ENCODE data around the gene ERVFRD-1.

Gene ERVFRD-1

GRCh38 chr6:11143394-11144371 is 32.2 kb upstream of the ERVFRD-1 start:
- no peak overlapping the region for H3K4me2 ChIP-seq (ENCODE audit: low read depth, low read length, poor library complexity, severe bottlenecking)
- no peak overlapping the region for H3K4me3 ChIP-seq (ENCODE audit: low read length, poor library complexity, severe bottlenecking)

GRCh38 chr6:11142296-11143027 is 30.9 kb upstream of the ERVFRD-1 start:
- no peaks in the 10 kb centered on the region for H3K4me1 ChIP-seq (ENCODE audit: insufficient read depth, low read length, poor library complexity, severe bottlenecking)
- H3K27me3 ChIP-seq (ENCODE audit: insufficient read depth, low read length, poor library complexity, severe bottlenecking): no peaks in the 10 kb centered on the region
- no peak overlapping the region for H3K4me2 ChIP-seq (ENCODE audit: low read depth, low read length, poor library complexity, severe bottlenecking)
- no peak overlapping the region for H2AFZ ChIP-seq (ENCODE audit: low read length)
- no peaks in the 10 kb centered on the region for H3F3A ChIP-seq (ENCODE audit: low read depth)
- no peaks in the 10 kb centered on the region for H4K20me1 ChIP-seq (ENCODE audit: insufficient read depth, low read length, poor library complexity, severe bottlenecking)
- no peaks in the 10 kb centered on the region for H3K9me3 ChIP-seq (ENCODE audit: insufficient read depth, low read depth, low read length)
- H3K36me3 ChIP-seq (ENCODE audit: insufficient read depth, low read length): no peaks in the 10 kb centered on the region
- H3K9ac ChIP-seq (ENCODE audit: low read depth, low read length, poor library complexity, severe bottlenecking): no peak overlapping the region
- H3K9me2 ChIP-seq (replicated peaks; ENCODE audit: low read depth, low read length): no peaks in the 10 kb centered on the region
- no peaks in the 10 kb centered on the region for H3K79me2 ChIP-seq (ENCODE audit: insufficient read depth, low read length)
- no peak for TF ChIP-seq EZH2phosphoT487 (IDR thresholded peaks at IDR 0.05; ENCODE audit: borderline replicate concordance)
- no peak for TF ChIP-seq CTCF (conservative IDR thresholded peaks at IDR 0.05; ENCODE audit: low read length)
- no peak overlapping the region for H3K4me3 ChIP-seq (ENCODE audit: low read length, poor library complexity, severe bottlenecking)

More at GRCh38 chr6:11143394-11144371, 32.2 kb upstream of the ERVFRD-1 start:
- no peak overlapping the region for H2AFZ ChIP-seq (ENCODE audit: low read length)
- H3F3A ChIP-seq (ENCODE audit: low read depth): no peaks in the 10 kb centered on the region
- no peaks in the 10 kb centered on the region for H3K9me3 ChIP-seq (ENCODE audit: insufficient read depth, low read depth, low read length)
- no peaks in the 10 kb centered on the region for H3K27me3 ChIP-seq (ENCODE audit: insufficient read depth, low read length, poor library complexity, severe bottlenecking)
- TF ChIP-seq EZH2phosphoT487 (IDR thresholded peaks at IDR 0.05; ENCODE audit: borderline replicate concordance): no peak
- no peak for TF ChIP-seq CTCF (conservative IDR thresholded peaks at IDR 0.05; ENCODE audit: low read length)
- H3K4me1 ChIP-seq (ENCODE audit: insufficient read depth, low read length, poor library complexity, severe bottlenecking): no peaks in the 10 kb centered on the region
- H3K9ac ChIP-seq (ENCODE audit: low read depth, low read length, poor library complexity, severe bottlenecking): no peak overlapping the region
- no peaks in the 10 kb centered on the region for H3K36me3 ChIP-seq (ENCODE audit: insufficient read depth, low read length)
- no peaks in the 10 kb centered on the region for H4K20me1 ChIP-seq (ENCODE audit: insufficient read depth, low read length, poor library complexity, severe bottlenecking)
- no peaks in the 10 kb centered on the region for H3K79me2 ChIP-seq (ENCODE audit: insufficient read depth, low read length)
- no peaks in the 10 kb centered on the region for H3K9me2 ChIP-seq (replicated peaks; ENCODE audit: low read depth, low read length)

GRCh38 chr6:11141295-11141694 is 29.8 kb upstream of the ERVFRD-1 start:
- H3K9me3 ChIP-seq (ENCODE audit: insufficient read depth, low read depth, low read length): no peaks in the 10 kb centered on the region
- H3K79me2 ChIP-seq (ENCODE audit: insufficient read depth, low read length): no peaks in the 10 kb centered on the region
- H4K20me1 ChIP-seq (ENCODE audit: insufficient read depth, low read length, poor library complexity, severe bottlenecking): no peaks in the 10 kb centered on the region
- H3K9ac ChIP-seq (ENCODE audit: low read depth, low read length, poor library complexity, severe bottlenecking): no peak overlapping the region
- no peaks in the 10 kb centered on the region for H3K9me2 ChIP-seq (replicated peaks; ENCODE audit: low read depth, low read length)
- TF ChIP-seq CTCF (conservative IDR thresholded peaks at IDR 0.05; ENCODE audit: low read length) (no peak), EZH2phosphoT487 (IDR thresholded peaks at IDR 0.05; ENCODE audit: borderline replicate concordance) (no peak)
- no peaks in the 10 kb centered on the region for H3K27me3 ChIP-seq (ENCODE audit: insufficient read depth, low read length, poor library complexity, severe bottlenecking)
- no peaks in the 10 kb centered on the region for H3K4me1 ChIP-seq (ENCODE audit: insufficient read depth, low read length, poor library complexity, severe bottlenecking)
- no peaks in the 10 kb centered on the region for H3F3A ChIP-seq (ENCODE audit: low read depth)
- H2AFZ ChIP-seq (ENCODE audit: low read length): no peak overlapping the region
- no peak overlapping the region for H3K4me2 ChIP-seq (ENCODE audit: low read depth, low read length, poor library complexity, severe bottlenecking)
- H3K4me3 ChIP-seq (ENCODE audit: low read length, poor library complexity, severe bottlenecking): no peak overlapping the region
- peaks cover 3% of the 10 kb centered on the region; the same call in 1 of the 2 replicates for H3K36me3 ChIP-seq (ENCODE audit: insufficient read depth, low read length)

Measured in Loucy (cell line).